ENCODE data around the gene FCER2.

- TF ChIP-seq POLR2A (IDR thresholded peaks at IDR 0.05) (no peak), EP300 (IDR thresholded peaks at IDR 0.05) (no peak), POLR2AphosphoS5 (IDR thresholded peaks at IDR 0.05) (no peak)
- TF ChIP-seq, protein P1, sequence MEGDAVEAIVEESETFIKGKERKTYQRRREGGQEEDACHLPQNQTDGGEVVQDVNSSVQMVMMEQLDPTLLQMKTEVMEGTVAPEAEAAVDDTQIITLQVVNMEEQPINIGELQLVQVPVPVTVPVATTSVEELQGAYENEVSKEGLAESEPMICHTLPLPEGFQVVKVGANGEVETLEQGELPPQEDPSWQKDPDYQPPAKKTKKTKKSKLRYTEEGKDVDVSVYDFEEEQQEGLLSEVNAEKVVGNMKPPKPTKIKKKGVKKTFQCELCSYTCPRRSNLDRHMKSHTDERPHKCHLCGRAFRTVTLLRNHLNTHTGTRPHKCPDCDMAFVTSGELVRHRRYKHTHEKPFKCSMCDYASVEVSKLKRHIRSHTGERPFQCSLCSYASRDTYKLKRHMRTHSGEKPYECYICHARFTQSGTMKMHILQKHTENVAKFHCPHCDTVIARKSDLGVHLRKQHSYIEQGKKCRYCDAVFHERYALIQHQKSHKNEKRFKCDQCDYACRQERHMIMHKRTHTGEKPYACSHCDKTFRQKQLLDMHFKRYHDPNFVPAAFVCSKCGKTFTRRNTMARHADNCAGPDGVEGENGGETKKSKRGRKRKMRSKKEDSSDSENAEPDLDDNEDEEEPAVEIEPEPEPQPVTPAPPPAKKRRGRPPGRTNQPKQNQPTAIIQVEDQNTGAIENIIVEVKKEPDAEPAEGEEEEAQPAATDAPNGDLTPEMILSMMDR (IDR thresholded peaks at IDR 0.05): no peak
These were observed 32.3 kb downstream of the FCER2 start for GRCh38 chr19:7669641-7670040.
